HCT116 (cell line): ENCODE data around the gene HES5. TPM values are rescaled to one million over a fixed set of nuclear protein-coding genes. Genes with fewer than 3 reads are reported as not detected.

Source experiments
- ATAC-seq: fragments of 200-7000 bp; cut with Tn5 transposase; 2 replicates; pipeline ENCODE4 v1.9.1; 2020; ENCODE audit warnings: mild to moderate bottlenecking, moderate library complexity
- BruUV-seq: library from RNA; stranded (reverse); fragments of 400-500 nt; replicated peaks from 2 replicates; lab custom pipeline; 2021; lab: Mats Ljungman, UMichigan
- CTCF ChIA-PET: fragments of 300-600 bp; sonication (Branson Sonifier 250); formaldehyde crosslinking; loops from one replicate; lab custom pipeline; 2021; ENCODE audit warnings: antibody characterized with exemption; lab: Charles Lee
- POLR2A ChIA-PET: fragments of 300-600, 350-600 bp; sonication (Branson Sonifier 250); formaldehyde crosslinking; loops from one replicate; lab custom pipeline; 2021; ENCODE audit warnings: antibody characterized with exemption; lab: Charles Lee
- RAD21 ChIA-PET, 2 experiments: fragments of 300-600 bp; sonication (Branson Sonifier 250); formaldehyde crosslinking; loops; one replicate each; lab custom pipeline; 2023; ENCODE audit warnings: low total read pairs in 2 of 2; ENCODE audit not compliant: uncharacterized antibody in 2 of 2, unreplicated experiment in 2 of 2, low non-redundant PET in 1 of 2; lab: Charles Lee
- DNase-seq: peaks from one replicate; pipeline ENCODE4 v3.0.0-alpha.2; 2010; ENCODE audit warnings: low read depth, low spot score
- H2AFZ ChIP-seq: fragments of 200-600 bp; shearing (Covaris generic), sonication (generic); 2 replicates; pipeline ENCODE4 v1.6.1; 2017; ENCODE audit warnings: low read depth, mixed run types, mixed read lengths, antibody characterized with exemption, low read length; ENCODE audit not compliant: poor library complexity, severe bottlenecking
- H3K27ac ChIP-seq: 2 replicates; pipeline ENCODE4 v1.5.1; 2012; ENCODE audit warnings: low read depth, low read length
- H3K27me3 ChIP-seq: fragments of 200-600 bp; sonication (generic); 2 replicates; pipeline ENCODE4 v1.6.1; 2016; ENCODE audit warnings: mixed run types, low read length, mixed read lengths; ENCODE audit not compliant: insufficient read depth
- H3K36me3 ChIP-seq, 2 experiments: fragments of 200-500 bp in 1 of 2; fragments of 200-600 bp in 1 of 2; sonication (Bioruptor generic) in 1 of 2; sonication (generic) in 1 of 2; 2 replicates each; pipeline versions ENCODE4 v1.5.1 to v1.6.1; 2014 to 2016; ENCODE audit warnings: low read length in 2 of 2, inconsistent platforms in 1 of 2, mixed read lengths in 1 of 2, mixed run types in 1 of 2; ENCODE audit not compliant: insufficient read depth in 2 of 2, control insufficient read depth in 1 of 2
- H3K4me1 ChIP-seq, 2 experiments: fragments of 200-600 bp in 1 of 2; sonication (generic) in 1 of 2; 2 replicates each; pipeline versions ENCODE4 v1.5.1 to v1.6.1; 2012 to 2017; ENCODE audit warnings: low read length in 2 of 2, inconsistent platforms in 1 of 2, mild to moderate bottlenecking in 1 of 2, mixed read lengths in 1 of 2, mixed run types in 1 of 2, moderate library complexity in 1 of 2; ENCODE audit not compliant: insufficient read depth in 2 of 2, control insufficient read depth in 1 of 2
- H3K4me2 ChIP-seq: fragments of 200-600 bp; sonication (generic); 2 replicates; pipeline ENCODE4 v1.6.1; 2017; ENCODE audit warnings: mixed run types, low read length, mixed read lengths
- H3K4me3 ChIP-seq, 2 experiments: fragments of 200-600 bp in 1 of 2; sonication (generic) in 1 of 2; replicated peaks in 1 of 2; 2 replicates each; pipeline ENCODE4 v1.5.1; 2011 to 2016; ENCODE audit warnings: low read length in 2 of 2, control low read depth in 1 of 2, low read depth in 1 of 2, mild to moderate bottlenecking in 1 of 2, mixed read lengths in 1 of 2, mixed run types in 1 of 2
- H3K79me2 ChIP-seq: fragments of 200-600 bp; sonication (generic); 2 replicates; pipeline ENCODE4 v1.6.1; 2017; ENCODE audit warnings: mild to moderate bottlenecking, mixed run types, low read length, moderate library complexity, mixed read lengths; ENCODE audit not compliant: insufficient read depth
- H3K9ac ChIP-seq: fragments of 200-600 bp; sonication (generic); 2 replicates; pipeline ENCODE4 v1.6.1; 2016; ENCODE audit warnings: low read length, mixed read lengths
- H3K9me2 ChIP-seq: fragments of 200-600 bp; sonication (generic), shearing (Covaris generic); 2 replicates; pipeline ENCODE4 v1.6.1; 2017; ENCODE audit warnings: mixed run types, mild to moderate bottlenecking, moderate library complexity; ENCODE audit not compliant: insufficient read depth
- H3K9me3 ChIP-seq, 2 experiments: fragments of 200-500 bp in 1 of 2; fragments of 200-600 bp in 1 of 2; sonication (Bioruptor generic) in 1 of 2; sonication (generic) in 1 of 2; 2 replicates each; pipeline ENCODE4 v1.6.1; 2014 to 2017; ENCODE audit warnings: low read length in 2 of 2, mixed read lengths in 2 of 2, inconsistent platforms in 1 of 2, low read depth in 1 of 2, mild to moderate bottlenecking in 1 of 2, mixed run types in 1 of 2, moderate library complexity in 1 of 2; ENCODE audit not compliant: control insufficient read depth in 1 of 2, insufficient read depth in 1 of 2
- H4K20me1 ChIP-seq: fragments of 200-600 bp; sonication (generic), shearing (Covaris generic); 2 replicates; pipeline ENCODE4 v1.6.1; 2017; ENCODE audit warnings: mixed run types, mild to moderate bottlenecking, moderate library complexity; ENCODE audit not compliant: insufficient read depth
- CBX3 ChIP-seq: IDR thresholded peaks from 2 replicates; pipeline ENCODE4 v1.6.1; 2012; ENCODE audit warnings: low read depth
- CEBPB ChIP-seq: IDR thresholded peaks from 2 replicates; pipeline ENCODE4 v1.6.1; 2012; ENCODE audit warnings: low read depth
- CTCF ChIP-seq, 3 experiments: fragments of 200-600 bp in 1 of 3; sonication (generic) in 1 of 3; IDR thresholded peaks in 2 of 3; conservative IDR thresholded peaks in 1 of 3; 2 replicates each; pipeline ENCODE4 v1.5.1; 2012 to 2017; ENCODE audit warnings: low read depth in 2 of 3, low read length in 2 of 3, antibody characterized with exemption in 1 of 3, borderline replicate concordance in 1 of 3, control low read depth in 1 of 3, mild to moderate bottlenecking in 1 of 3, mixed read lengths in 1 of 3, mixed run types in 1 of 3, moderate library complexity in 1 of 3; ENCODE audit not compliant: insufficient read depth in 1 of 3
- EGR1 ChIP-seq: IDR thresholded peaks from 2 replicates; pipeline ENCODE4 v1.6.1; 2012; ENCODE audit warnings: low read depth
- EZH2 ChIP-seq: fragments of 200-600 bp; sonication (generic); IDR thresholded peaks from 2 replicates; pipeline ENCODE4 v1.6.1; 2017; ENCODE audit warnings: antibody characterized with exemption, mixed run types
- EZH2phosphoT487 ChIP-seq: fragments of 200-600 bp; IDR thresholded peaks from 2 replicates; pipeline ENCODE4 v1.6.1; 2018; ENCODE audit warnings: antibody characterized with exemption, borderline replicate concordance
- TCF7L2 ChIP-seq: IDR thresholded peaks from 2 replicates; pipeline ENCODE4 v1.7.0; 2011; ENCODE audit warnings: borderline replicate concordance, inconsistent platforms; ENCODE audit not compliant: insufficient read depth, insufficient read length; ENCODE audit errors: extremely low read depth
- ZNF274 ChIP-seq: fragments of 200-500 bp; sonication (Bioruptor generic); IDR thresholded peaks from 2 replicates; pipeline ENCODE4 v1.6.1; 2014; ENCODE audit warnings: mild to moderate bottlenecking, low read depth, low read length, inconsistent platforms
- intact Hi-C: fragments of 100-400 bp; cut with micrococcal nuclease; formaldehyde crosslinking; loops from 2 replicates; pipeline ENCODE4 v1.10.0; 2022
- total RNA-seq: library from RNA; stranded (reverse); gene quantifications from one replicate; pipeline ENCODE4 v1.2.1, GENCODE V29; 2021; ENCODE audit not compliant: unreplicated experiment
- TF ChIP-seq, protein P1 (sequence below): IDR thresholded peaks from 2 replicates; pipeline ENCODE4 v1.6.1; 2012

The HES5 gene
- total RNA-seq, 1 experiment from 2014 or later: not detected

DNA sequence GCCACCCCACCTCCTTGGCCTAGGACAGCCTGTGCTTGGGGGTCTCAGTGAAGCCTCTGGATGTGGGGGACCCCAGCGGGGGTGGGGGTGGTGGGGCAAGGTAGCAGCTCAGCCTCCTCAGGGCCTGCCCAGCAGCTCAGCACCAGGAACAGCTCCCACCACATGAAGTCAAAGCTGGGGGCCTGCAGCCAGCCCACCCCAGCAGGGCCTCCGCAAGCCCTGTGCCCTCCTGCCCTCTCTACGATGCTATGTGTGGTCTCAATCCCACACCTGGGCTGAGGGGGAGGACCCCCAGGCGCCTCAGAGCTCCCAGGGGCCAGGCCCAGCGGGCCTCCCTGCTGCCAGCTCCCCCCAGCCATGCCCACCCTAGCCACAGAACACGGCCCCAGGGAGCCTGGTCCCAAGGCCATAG is 22.3 kb downstream of the HES5 start:
- H3K9ac ChIP-seq: no peak overlapping the region
- no peak overlapping the region for H3K27ac ChIP-seq
- H3K27me3 ChIP-seq: no peaks in the 10 kb centered on the region
- no peak overlapping the region for H3K4me2 ChIP-seq
- BruUV-seq: no TSS peak
- RAD21 ChIA-PET: no interaction called here
- ATAC-seq (no peak), DNase-seq (no peak)
- POLR2A ChIA-PET: no interaction called here
- H3K9me3 ChIP-seq: no peaks in the 10 kb centered on the region
- no peaks in the 10 kb centered on the region for H3K79me2 ChIP-seq
- CTCF ChIA-PET: no interaction called here
- TF ChIP-seq EZH2phosphoT487 (no peak), CEBPB (no peak), CBX3 (no peak)
- H2AFZ ChIP-seq: no peak overlapping the region
- intact Hi-C loops: no loop called here
- peaks cover 6 to 7% of the 10 kb centered on the region in 2 experiments; a peak in 3 of 4 replicates for H3K36me3 ChIP-seq
- no peaks in the 10 kb centered on the region for H3K4me1 ChIP-seq
- H3K9me2 ChIP-seq: no peaks in the 10 kb centered on the region
- no peak overlapping the region for H3K4me3 ChIP-seq
- no peaks in the 10 kb centered on the region for H4K20me1 ChIP-seq

DNA sequence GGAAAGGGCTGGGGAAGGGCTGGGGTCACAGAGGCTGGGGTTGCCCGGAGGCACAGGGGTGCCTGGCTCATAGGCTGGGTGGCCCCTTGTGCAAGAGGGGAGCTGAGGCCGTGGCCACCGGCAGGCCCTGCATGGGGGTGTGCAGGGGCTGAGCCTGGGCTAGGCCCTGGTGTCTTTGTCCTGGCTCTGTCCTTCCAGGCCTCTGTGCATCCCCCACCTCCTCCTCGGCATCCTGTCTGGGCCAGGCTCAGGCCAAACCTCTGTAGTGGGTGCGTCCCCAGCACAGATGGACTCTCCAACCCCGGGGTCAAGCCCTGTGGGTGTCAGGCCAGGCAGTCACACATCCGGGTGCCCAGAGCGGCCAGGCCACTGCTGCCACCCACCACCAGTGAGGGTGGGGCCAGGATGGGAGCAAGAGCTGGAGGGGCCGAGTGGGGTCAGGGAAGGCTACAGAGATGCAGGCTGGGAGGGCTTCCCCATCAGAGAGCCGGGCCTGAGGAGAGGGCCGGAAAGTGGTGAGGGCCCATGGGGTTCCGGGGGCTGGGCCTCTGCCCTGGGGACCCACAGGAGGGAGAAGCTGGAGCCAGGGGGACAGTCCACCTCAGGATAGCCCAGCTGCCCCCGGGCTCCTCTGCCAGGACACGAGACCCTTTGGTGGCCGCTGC is 23.0 kb downstream of the HES5 start:
- ATAC-seq: peak; percentile 12
- Histone ChIP-seq H3K9me3 (no peaks in the 10 kb centered on the region), H3K27me3 (no peaks in the 10 kb centered on the region), H3K4me3 (no peak overlapping the region), H3K9ac (no peak overlapping the region), H3K27ac (no peak overlapping the region), H3K36me3 (peaks cover 6 to 7% of the 10 kb centered on the region in 2 experiments; a peak in 3 of 4 replicates), H2AFZ (no peak overlapping the region), H3K79me2 (no peaks in the 10 kb centered on the region), H4K20me1 (no peaks in the 10 kb centered on the region), H3K9me2 (no peaks in the 10 kb centered on the region), H3K4me2 (no peak overlapping the region), H3K4me1 (no peaks in the 10 kb centered on the region)
- intact Hi-C loops: no loop called here
- ChIA-PET POLR2A (no interaction called here), CTCF (no interaction called here), RAD21 (no interaction called here)
- no peak for DNase-seq
- TF ChIP-seq CTCF (IDR thresholded peaks at IDR 0.05 in 2 of 3, conservative IDR thresholded peaks at IDR 0.05 in 1 of 3; ENCODE audit: borderline replicate concordance in 1 of 3, insufficient read depth in 1 of 3, low read depth in 2 of 3, low read length in 2 of 3) (no peak), ZNF274 (no peak), EZH2phosphoT487 (no peak), EGR1 (no peak), EZH2 (no peak), TCF7L2 (no peak), CBX3 (no peak)
- TF ChIP-seq, protein P1, sequence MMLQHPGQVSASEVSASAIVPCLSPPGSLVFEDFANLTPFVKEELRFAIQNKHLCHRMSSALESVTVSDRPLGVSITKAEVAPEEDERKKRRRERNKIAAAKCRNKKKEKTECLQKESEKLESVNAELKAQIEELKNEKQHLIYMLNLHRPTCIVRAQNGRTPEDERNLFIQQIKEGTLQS: no peak
- BruUV-seq: no TSS peak
